Measurements from ENCODE around the gene SYT15B.
"Not testable (repeated sequence)": the region's sequence is repeated elsewhere in the genome, so short reads cannot be mapped to it uniquely, and the experiment has no call there.

Gene SYT15B

DNA sequence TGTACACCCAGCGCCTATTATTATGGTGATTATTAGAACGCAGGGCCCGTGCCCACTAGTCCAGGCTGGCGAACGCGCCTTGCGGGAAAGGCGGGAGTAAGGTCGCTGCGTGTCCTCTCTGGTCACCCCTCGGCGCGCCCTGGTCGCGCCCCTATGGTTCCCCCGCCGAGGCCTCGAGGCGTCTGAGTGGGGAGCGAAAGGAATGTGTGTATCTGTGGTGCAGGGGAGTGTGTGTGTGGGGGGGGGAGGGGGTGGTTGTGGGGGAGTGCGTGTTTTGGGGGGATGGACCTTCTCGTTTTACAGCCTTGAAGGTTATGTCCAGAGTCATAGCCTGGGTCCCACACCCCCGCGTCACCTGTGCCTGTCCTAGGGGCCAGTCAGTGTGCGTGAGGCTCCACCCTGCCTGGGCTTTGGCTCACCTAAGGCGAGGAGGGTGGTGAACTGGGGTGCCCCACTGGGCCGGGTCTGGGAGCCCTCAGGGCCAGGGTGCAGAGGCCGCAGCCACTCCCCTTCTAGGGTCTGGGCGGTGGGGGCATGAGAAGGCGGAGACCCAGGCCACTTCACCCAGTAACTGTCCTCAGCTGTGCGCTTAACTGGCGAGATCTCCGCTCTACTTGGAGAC, at the start of gene SYT15B:
SYT15B (minus strand) TSS at position 39 of the 622 bp plus-strand sequence. CDS start 952 bp downstream, outside the sequence.
- DNase-seq (ENCODE audit: low spot score): not testable (repeated sequence)

GRCh38 chr10:47779590-47779989, 16.2 kb upstream of the SYT15B start:
- not testable (repeated sequence) for DNase-seq (ENCODE audit: low spot score)

GRCh38 chr10:47775361-47776231, 12.2 kb upstream of the SYT15B start:
- DNase-seq (ENCODE audit: low spot score): not testable (repeated sequence)

GRCh38 chr10:47770745-47771144, 7.4 kb upstream of the SYT15B start:
- not testable (repeated sequence) for DNase-seq (ENCODE audit: low spot score)

- DNase-seq (ENCODE audit: low spot score): not testable (repeated sequence)
Measured at GRCh38 chr10:47768578-47769115, 5.3 kb upstream of the SYT15B start.

DNA sequence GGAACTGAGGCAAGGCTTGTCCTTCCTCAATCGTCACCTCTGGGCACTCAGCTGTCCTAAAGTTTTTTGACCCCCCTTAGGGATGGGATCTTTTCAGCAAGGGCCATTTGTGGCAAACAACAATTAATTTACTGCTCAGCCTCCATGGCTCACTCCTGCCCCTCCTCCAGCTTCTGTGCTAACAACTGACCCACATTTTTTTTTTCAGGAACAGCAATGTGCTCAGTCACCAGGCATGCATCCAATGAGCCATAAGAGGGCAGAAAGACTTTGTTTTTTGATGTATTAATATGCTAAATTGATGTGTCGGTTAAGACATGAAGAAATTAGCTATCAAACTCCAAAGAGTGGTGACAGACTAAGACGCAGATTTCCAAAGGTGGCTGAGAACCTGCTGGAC, 4.7 kb upstream of the SYT15B start:
- not testable (repeated sequence) for DNase-seq (ENCODE audit: low spot score)

DNA sequence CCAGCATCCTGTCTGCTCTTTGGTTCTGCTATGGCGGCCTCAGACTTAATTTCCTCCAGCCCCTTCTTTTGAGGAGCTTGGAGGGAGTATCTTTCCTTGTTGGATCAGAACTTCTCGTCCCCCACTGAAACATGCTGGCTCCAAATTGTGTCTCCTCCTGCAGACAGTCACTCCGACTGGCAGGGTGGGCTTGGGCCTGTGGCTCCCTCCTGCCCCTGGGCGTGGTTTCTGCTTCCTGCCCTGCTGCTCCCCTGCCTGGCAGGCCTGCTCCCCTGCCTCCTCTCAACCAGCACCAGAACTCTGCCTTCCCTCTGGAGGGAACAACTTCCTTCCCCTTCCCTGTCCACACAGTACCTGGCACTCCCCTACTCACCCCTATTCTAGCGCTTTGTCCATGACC, 3.8 kb upstream of the SYT15B start:
- DNase-seq (ENCODE audit: low spot score): not testable (repeated sequence)

- not testable (repeated sequence) for DNase-seq (ENCODE audit: low spot score)
Measured at GRCh38 chr10:47765232-47765631, 1.8 kb upstream of the SYT15B start.

- not testable (repeated sequence) for DNase-seq (ENCODE audit: low spot score)
Measured at GRCh38 chr10:47762674-47763553, 478 bp downstream of the SYT15B start.

- DNase-seq (ENCODE audit: low spot score): not testable (repeated sequence)
Measured at GRCh38 chr10:47758855-47759254, 4.5 kb downstream of the SYT15B start.

GRCh38 chr10:47756169-47756568, 7.2 kb downstream of the SYT15B start:
- not testable (repeated sequence) for DNase-seq (ENCODE audit: low spot score)

DNA sequence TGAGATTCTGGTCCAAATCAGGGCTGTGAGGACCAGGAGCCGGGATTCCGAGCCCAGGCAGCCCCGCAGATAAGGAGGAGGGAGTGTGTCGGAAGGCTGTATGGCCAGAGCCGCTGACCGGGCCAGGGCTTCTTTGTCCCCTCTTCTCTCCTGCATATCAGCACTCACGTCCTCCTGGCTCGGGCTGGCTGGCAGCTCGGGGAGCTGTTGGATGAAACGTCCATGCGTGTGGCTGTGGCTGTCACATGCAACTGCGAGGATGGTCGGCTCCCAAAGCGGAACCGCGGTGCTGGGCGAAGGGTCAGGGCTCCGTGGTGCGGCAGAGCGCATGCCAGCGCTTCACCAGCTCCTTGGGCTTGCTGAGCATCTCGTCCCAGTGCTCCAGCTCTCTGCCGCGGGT, 9.5 kb downstream of the SYT15B start:
- DNase-seq (ENCODE audit: low spot score): not testable (repeated sequence)

DNA sequence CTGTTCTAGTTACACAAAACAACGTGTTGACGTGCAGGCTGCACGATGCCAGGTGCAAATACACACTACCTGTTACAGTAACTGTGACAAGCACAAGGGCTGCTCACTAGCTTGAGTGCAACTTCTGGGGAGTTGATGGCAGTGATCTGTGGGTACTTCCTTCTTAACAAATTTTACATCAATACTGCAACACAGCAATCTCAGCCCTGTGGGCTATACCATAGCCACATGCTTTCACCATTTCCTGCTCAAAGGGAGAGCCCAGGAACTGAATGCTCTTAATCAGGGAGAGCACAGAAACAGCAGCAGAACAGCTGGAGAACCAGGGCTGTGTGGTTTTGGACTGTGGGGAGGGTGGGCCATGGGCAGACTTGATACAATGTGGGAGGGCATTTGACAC, 10.2 kb downstream of the SYT15B start:
- not testable (repeated sequence) for DNase-seq (ENCODE audit: low spot score)

GRCh38 chr10:47751821-47752220, 11.6 kb downstream of the SYT15B start:
- not testable (repeated sequence) for DNase-seq (ENCODE audit: low spot score)

GRCh38 chr10:47750360-47750759, 13.0 kb downstream of the SYT15B start:
- not testable (repeated sequence) for DNase-seq (ENCODE audit: low spot score)

GRCh38 chr10:47746780-47747376, 16.5 kb downstream of the SYT15B start:
- not testable (repeated sequence) for DNase-seq (ENCODE audit: low spot score)

- DNase-seq (ENCODE audit: low spot score): not testable (repeated sequence)
Measured at GRCh38 chr10:47744881-47745280, 18.5 kb downstream of the SYT15B start.

GRCh38 chr10:47743611-47744550, 19.5 kb downstream of the SYT15B start:
- DNase-seq (ENCODE audit: low spot score): not testable (repeated sequence)

DNA sequence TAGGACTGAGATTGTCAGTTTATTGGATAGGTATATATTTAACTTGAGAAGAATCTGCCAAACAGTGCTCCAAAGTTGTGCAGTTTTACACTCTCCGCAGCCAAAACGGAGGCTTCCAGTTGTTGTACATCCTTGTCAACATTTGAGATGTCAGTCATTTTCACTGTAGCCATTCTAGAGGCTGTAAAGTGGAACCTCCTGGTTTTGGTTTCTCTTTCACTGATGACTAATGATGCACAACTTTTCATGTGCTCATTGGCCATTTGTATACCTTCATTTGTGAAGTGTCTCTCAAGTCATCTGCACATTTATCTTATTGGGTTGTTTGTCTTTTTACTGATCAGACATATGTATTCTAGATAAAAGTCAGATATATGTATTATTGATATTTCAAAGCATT, 22.5 kb downstream of the SYT15B start:
- DNase-seq (ENCODE audit: low spot score): not testable (repeated sequence)

GRCh38 chr10:47730911-47731310, 32.5 kb downstream of the SYT15B start:
- DNase-seq (ENCODE audit: low spot score): not testable (repeated sequence)
